A673 (cell line): ENCODE data around the gene PRIM1.
"Not testable (repeated sequence)": the region's sequence is repeated elsewhere in the genome, so short reads cannot be mapped to it uniquely, and the experiment has no call there.

ENCODE experiments used
- CTCF ChIP-seq: fragments of 300-800, 200-600 bp; sonication (generic); conservative IDR thresholded peaks from 2 replicates; pipeline ENCODE4 v1.5.1; 2017; ENCODE audit warnings: low read depth, mild to moderate bottlenecking, antibody characterized with exemption, low read length, moderate library complexity, mixed read lengths
- EZH2 ChIP-seq: fragments of 200-600 bp; sonication (generic); IDR thresholded peaks from 2 replicates; pipeline ENCODE4 v1.6.1; 2017; ENCODE audit warnings: borderline replicate concordance, low read depth, mild to moderate bottlenecking, mixed read lengths, antibody characterized with exemption, low read length; ENCODE audit not compliant: poor library complexity, severe bottlenecking

GRCh38 chr12:56726196-56726675, 25.9 kb downstream of the PRIM1 start:
- TF ChIP-seq CTCF, EZH2: not testable (repeated sequence)
